ENCODE data around the gene THBD.

The THBD gene

GRCh38 chr20:23003077-23003635 lies 46.3 kb downstream of the THBD start:
- no peaks in the 10 kb centered on the region for H3K79me2 ChIP-seq
- H3K9ac ChIP-seq: no peak overlapping the region
- no peaks in the 10 kb centered on the region for H3K36me3 ChIP-seq (ENCODE audit: control insufficient read depth, insufficient read depth, low read length)
- TF ChIP-seq CTCF (IDR thresholded peaks at IDR 0.05): no peak
- no peak overlapping the region for H3K27ac ChIP-seq
- no peaks in the 10 kb centered on the region for H3K27me3 ChIP-seq (ENCODE audit: control insufficient read depth, insufficient read depth, low read length)
- no peak overlapping the region for H2AFZ ChIP-seq
- no peak overlapping the region for H3K4me2 ChIP-seq (ENCODE audit: low read length)
- H3K4me3 ChIP-seq (ENCODE audit: low read depth, low read length): no peak overlapping the region
- no peaks in the 10 kb centered on the region for H3K4me1 ChIP-seq
- no peaks in the 10 kb centered on the region for H3K9me3 ChIP-seq (ENCODE audit: control insufficient read depth, low read length)

GRCh38 chr20:23002276-23002675 lies 47.2 kb downstream of the THBD start:
- H3K9me3 ChIP-seq (ENCODE audit: control insufficient read depth, low read length): no peaks in the 10 kb centered on the region
- no peak overlapping the region for H3K4me2 ChIP-seq (ENCODE audit: low read length)
- no peak overlapping the region for H3K9ac ChIP-seq
- no peak overlapping the region for H3K27ac ChIP-seq
- TF ChIP-seq CTCF (IDR thresholded peaks at IDR 0.05): no peak
- no peaks in the 10 kb centered on the region for H3K4me1 ChIP-seq
- no peak overlapping the region for H2AFZ ChIP-seq
- no peaks in the 10 kb centered on the region for H3K27me3 ChIP-seq (ENCODE audit: control insufficient read depth, insufficient read depth, low read length)
- H3K79me2 ChIP-seq: no peaks in the 10 kb centered on the region
- no peaks in the 10 kb centered on the region for H3K36me3 ChIP-seq (ENCODE audit: control insufficient read depth, insufficient read depth, low read length)
- H3K4me3 ChIP-seq (ENCODE audit: low read depth, low read length): no peak overlapping the region

GRCh38 chr20:23000232-23000947 lies 49.1 kb downstream of the THBD start:
- Histone ChIP-seq H3K4me3 (ENCODE audit: low read depth, low read length) (no peak overlapping the region), H3K4me2 (ENCODE audit: low read length) (no peak overlapping the region), H3K79me2 (no peaks in the 10 kb centered on the region), H3K9me3 (ENCODE audit: control insufficient read depth, low read length) (no peaks in the 10 kb centered on the region), H2AFZ (no peak overlapping the region), H3K4me1 (no peaks in the 10 kb centered on the region), H3K27me3 (ENCODE audit: control insufficient read depth, insufficient read depth, low read length) (no peaks in the 10 kb centered on the region), H3K9ac (no peak overlapping the region), H3K27ac (peak overlapping the region; percentile 50), H3K36me3 (ENCODE audit: control insufficient read depth, insufficient read depth, low read length) (no peaks in the 10 kb centered on the region)
- TF ChIP-seq CTCF (IDR thresholded peaks at IDR 0.05): no peak

- no peaks in the 10 kb centered on the region for H3K4me1 ChIP-seq
- H3K27ac ChIP-seq: peak overlapping the region; percentile 50
- no peaks in the 10 kb centered on the region for H3K27me3 ChIP-seq (ENCODE audit: control insufficient read depth, insufficient read depth, low read length)
- no peak overlapping the region for H2AFZ ChIP-seq
- H3K4me2 ChIP-seq (ENCODE audit: low read length): no peak overlapping the region
- no peaks in the 10 kb centered on the region for H3K36me3 ChIP-seq (ENCODE audit: control insufficient read depth, insufficient read depth, low read length)
- H3K4me3 ChIP-seq (ENCODE audit: low read depth, low read length): no peak overlapping the region
- no peaks in the 10 kb centered on the region for H3K9me3 ChIP-seq (ENCODE audit: control insufficient read depth, low read length)
- no peak for TF ChIP-seq CTCF (IDR thresholded peaks at IDR 0.05)
- H3K9ac ChIP-seq: no peak overlapping the region
- no peaks in the 10 kb centered on the region for H3K79me2 ChIP-seq
These were observed 49.7 kb downstream of the THBD start for GRCh38 chr20:22999756-23000155.

GRCh38 chr20:22998476-22998875 lies 51.0 kb downstream of the THBD start:
- H3K4me2 ChIP-seq (ENCODE audit: low read length): no peak overlapping the region
- no peak overlapping the region for H3K4me3 ChIP-seq (ENCODE audit: low read depth, low read length)
- H3K9ac ChIP-seq: no peak overlapping the region
- H3K27me3 ChIP-seq (ENCODE audit: control insufficient read depth, insufficient read depth, low read length): no peaks in the 10 kb centered on the region
- TF ChIP-seq CTCF (IDR thresholded peaks at IDR 0.05): no peak
- no peaks in the 10 kb centered on the region for H3K36me3 ChIP-seq (ENCODE audit: control insufficient read depth, insufficient read depth, low read length)
- no peak overlapping the region for H2AFZ ChIP-seq
- H3K27ac ChIP-seq: no peak overlapping the region
- H3K79me2 ChIP-seq: no peaks in the 10 kb centered on the region
- H3K9me3 ChIP-seq (ENCODE audit: control insufficient read depth, low read length): no peaks in the 10 kb centered on the region
- no peaks in the 10 kb centered on the region for H3K4me1 ChIP-seq

Measured in parathyroid adenoma (tissue), 2 donors.